SU-DHL-6 (cell line): Measurements from ENCODE around the gene C1GALT1.

ENCODE experiments used
- CTCF ChIP-seq: fragments of 200-600 bp; sonication (generic); IDR thresholded peaks from one replicate; pipeline ENCODE4 v1.5.1; 2017; ENCODE audit warnings: antibody characterized with exemption, mild to moderate bottlenecking, low read length, moderate library complexity; ENCODE audit not compliant: insufficient read depth, poor library complexity, severe bottlenecking
- EZH2phosphoT487 ChIP-seq: fragments of 200-600 bp; sonication (generic), shearing (Covaris generic); conservative IDR thresholded peaks from 2 replicates; pipeline ENCODE4 v1.6.1; 2018; ENCODE audit warnings: mild to moderate bottlenecking, antibody characterized with exemption, low read length, moderate library complexity, mixed read lengths

DNA sequence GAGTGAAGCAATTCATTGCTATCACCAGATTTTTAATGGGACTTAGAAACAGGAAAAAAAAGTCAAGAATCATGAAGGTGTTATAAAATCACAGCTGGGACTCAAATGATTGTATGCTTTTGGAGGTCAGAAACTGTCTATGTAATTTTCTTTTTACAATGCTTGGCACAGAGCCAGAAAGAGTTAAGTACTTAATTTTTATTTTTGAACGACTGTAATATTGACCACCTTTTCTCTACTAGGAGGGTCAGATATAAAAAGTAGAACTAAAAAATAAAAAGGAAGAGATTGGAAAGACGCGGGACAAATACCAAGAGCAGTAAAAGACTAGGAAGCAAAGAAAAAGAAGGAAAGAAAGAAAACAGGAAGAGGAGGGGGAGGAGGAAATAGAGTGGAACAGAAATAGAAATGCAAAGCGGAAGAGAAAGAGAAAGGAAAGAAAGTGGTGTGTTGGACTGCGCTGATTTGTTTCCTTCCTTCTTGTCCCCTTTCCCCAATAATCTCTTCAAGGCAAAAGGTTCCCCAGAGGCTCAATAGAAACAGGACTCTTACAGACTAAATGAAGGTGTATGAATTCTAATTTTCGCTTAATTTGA is 23.2 kb upstream of the C1GALT1 start:
- TF ChIP-seq CTCF (no peak), EZH2phosphoT487 (no peak)
